GM10266 (cell line): Measurements from ENCODE around the gene GPR61.

Experiments
- DNase-seq: peaks from one replicate; pipeline ENCODE4 v3.0.0; 2012; ENCODE audit errors: extremely low spot score
- CTCF ChIP-seq: IDR thresholded peaks from 2 replicates; pipeline ENCODE4 v1.5.1; 2012; ENCODE audit warnings: mild to moderate bottlenecking, low read depth; ENCODE audit not compliant: control insufficient read depth, insufficient read depth; ENCODE audit errors: missing control alignments

The GPR61 gene

DNA sequence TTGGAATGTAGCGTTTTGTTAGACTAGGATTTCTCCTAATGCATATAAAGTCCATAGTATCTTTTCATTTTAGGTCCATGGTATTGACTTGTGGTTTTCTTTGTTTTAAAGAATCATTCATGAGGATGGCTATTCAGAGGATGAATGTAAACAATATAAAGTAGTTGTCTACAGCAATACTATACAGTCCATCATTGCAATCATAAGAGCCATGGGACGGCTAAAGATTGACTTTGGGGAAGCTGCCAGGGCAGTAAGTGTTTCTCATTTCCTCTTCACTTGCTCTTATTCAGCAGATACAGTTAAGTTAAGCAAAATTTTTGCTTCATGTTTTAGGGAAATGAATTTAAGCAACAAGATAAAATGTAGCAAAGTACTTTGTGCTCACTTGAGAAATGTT, 34.1 kb downstream of the GPR61 start:
- TF ChIP-seq CTCF: no peak
- DNase-seq: no peak

DNA sequence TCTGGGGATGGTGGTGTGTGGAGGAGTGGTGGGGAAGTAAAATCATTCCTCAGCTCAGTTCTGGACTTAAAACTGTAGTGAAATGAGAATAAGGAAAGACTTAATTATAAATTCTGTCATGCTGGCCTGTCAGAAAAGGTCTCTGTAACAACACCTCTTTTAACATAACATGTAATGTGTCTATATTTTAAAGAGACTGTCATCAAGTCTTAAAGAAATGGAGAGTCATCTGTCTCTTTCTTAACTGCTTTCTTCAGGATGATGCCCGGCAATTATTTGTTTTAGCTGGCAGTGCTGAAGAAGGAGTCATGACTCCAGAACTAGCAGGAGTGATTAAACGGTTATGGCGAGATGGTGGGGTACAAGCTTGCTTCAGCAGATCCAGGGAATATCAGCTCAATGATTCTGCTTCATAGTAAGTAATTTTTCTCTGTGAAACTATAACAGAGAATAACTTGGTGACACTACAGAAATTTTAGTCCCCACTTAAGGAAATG, 39.3 kb downstream of the GPR61 start:
- TF ChIP-seq CTCF: no peak
- no peak for DNase-seq

GRCh38 chr1:109579491-109579890, 39.8 kb downstream of the GPR61 start:
- TF ChIP-seq CTCF: no peak
- DNase-seq: no peak

DNA sequence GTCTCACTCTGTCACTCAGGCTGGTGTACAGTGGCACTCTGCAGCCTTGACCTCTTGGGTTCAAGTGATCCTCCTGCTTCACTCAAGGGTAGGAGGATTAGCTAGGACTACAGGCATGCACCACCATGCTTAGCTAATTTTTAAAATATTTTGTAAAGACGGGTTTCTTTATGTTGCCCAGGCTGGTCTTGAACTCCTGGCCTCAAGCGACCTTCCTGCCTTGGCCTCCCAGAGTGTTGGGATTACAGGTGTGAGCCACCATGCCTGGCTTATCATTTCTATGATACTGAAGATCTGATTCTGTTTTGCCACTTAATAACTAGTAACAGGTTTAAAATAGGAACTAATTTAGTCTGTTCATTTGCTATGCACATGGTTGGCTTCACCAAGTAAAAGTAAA, 42.3 kb downstream of the GPR61 start:
- TF ChIP-seq CTCF: no peak
- no peak for DNase-seq

DNA sequence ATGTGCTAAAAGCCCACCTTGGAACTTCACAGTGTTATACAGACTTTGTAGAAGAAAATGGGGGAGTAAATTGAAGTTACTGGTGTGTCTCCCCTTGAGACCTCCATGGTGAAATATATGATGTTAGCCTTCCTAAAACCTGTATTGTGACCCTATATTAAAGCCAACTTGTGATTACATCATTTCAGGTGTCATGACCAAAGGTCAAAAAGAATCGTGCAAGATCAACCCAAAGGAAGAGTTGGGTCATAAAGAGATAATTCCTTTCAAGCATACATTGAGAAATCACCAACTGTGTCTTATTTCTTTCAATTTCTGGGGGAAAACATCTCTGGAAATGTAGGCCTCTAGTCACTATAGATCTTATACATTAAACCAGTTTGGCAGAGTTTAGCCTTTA, 45.1 kb downstream of the GPR61 start:
- no peak for TF ChIP-seq CTCF
- DNase-seq: no peak

DNA sequence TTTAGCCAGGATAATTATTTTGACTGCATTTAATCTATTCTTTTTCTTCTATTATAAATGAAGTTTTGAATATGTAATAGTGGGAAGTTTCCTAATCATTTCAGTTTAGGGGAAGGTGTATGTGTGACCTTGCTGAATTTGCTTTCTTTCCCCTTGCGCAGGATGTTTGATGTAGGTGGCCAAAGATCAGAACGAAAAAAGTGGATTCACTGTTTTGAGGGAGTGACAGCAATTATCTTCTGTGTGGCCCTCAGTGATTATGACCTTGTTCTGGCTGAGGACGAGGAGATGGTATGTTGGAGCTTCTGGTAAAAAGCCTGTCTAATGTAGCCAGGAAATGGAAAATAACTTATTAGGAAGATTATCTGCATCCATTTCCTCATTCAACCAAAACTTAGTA, 46.4 kb downstream of the GPR61 start:
- DNase-seq: no peak
- no peak for TF ChIP-seq CTCF

GRCh38 chr1:109589177-109589576, 49.5 kb downstream of the GPR61 start:
- no peak for DNase-seq

More at GRCh38 chr1:109589177-109589576, 49.5 kb downstream of the GPR61 start:
- no peak for TF ChIP-seq CTCF
